Dedifferentiated amniotic fluid mesenchymal stem cell (primary cell): ENCODE data around the gene BBS9.

ENCODE experiments used
- DNase-seq: peaks from one replicate; pipeline ENCODE4 v3.0.0-alpha.2; 2016; ENCODE audit errors: extremely low spot score

BBS9 gene

GRCh38 chr7:33356336-33356735, 227.0 kb downstream of the BBS9 start:
- no peak for DNase-seq

GRCh38 chr7:33357846-33358245, 228.5 kb downstream of the BBS9 start:
- no peak for DNase-seq

- DNase-seq, result no peak
Observed at GRCh38 chr7:33369888-33370287, 240.5 kb downstream of the BBS9 start.

GRCh38 chr7:33373195-33373594, 243.8 kb downstream of the BBS9 start:
- DNase-seq, result no peak

- DNase-seq, result no peak
Observed at GRCh38 chr7:33379891-33380525, 250.6 kb downstream of the BBS9 start.

- no peak for DNase-seq
Observed at GRCh38 chr7:33388332-33388731, 259.0 kb downstream of the BBS9 start.

GRCh38 chr7:33392148-33392547, 262.8 kb downstream of the BBS9 start:
- no peak for DNase-seq

- DNase-seq, result no peak
Observed at GRCh38 chr7:33393770-33394169, 264.4 kb downstream of the BBS9 start.

GRCh38 chr7:33395340-33395739, 266.0 kb downstream of the BBS9 start:
- DNase-seq, result no peak

- DNase-seq, result no peak
Observed at GRCh38 chr7:33399528-33400213, 270.3 kb downstream of the BBS9 start.

- no peak for DNase-seq
Observed at GRCh38 chr7:33400214-33400538, 270.8 kb downstream of the BBS9 start.

GRCh38 chr7:33410266-33410665, 280.9 kb downstream of the BBS9 start:
- DNase-seq, result no peak

GRCh38 chr7:33411020-33411419, 281.7 kb downstream of the BBS9 start:
- DNase-seq, result no peak

- no peak for DNase-seq
Observed at GRCh38 chr7:33412331-33412730, 283.0 kb downstream of the BBS9 start.

- DNase-seq, result no peak
Observed at GRCh38 chr7:33418251-33418701, 288.9 kb downstream of the BBS9 start.

- DNase-seq, result no peak
Observed at GRCh38 chr7:33420311-33420940, 291.1 kb downstream of the BBS9 start.

- no peak for DNase-seq
Observed at GRCh38 chr7:33421429-33421828, 292.1 kb downstream of the BBS9 start.

- no peak for DNase-seq
Observed at GRCh38 chr7:33422141-33422540, 292.8 kb downstream of the BBS9 start.

- DNase-seq, result no peak
Observed at GRCh38 chr7:33422825-33423645, 293.7 kb downstream of the BBS9 start.

- no peak for DNase-seq
Observed at GRCh38 chr7:33423646-33424020, 294.3 kb downstream of the BBS9 start.

- DNase-seq, result no peak
Observed at GRCh38 chr7:33425395-33425794, 296.0 kb downstream of the BBS9 start.

- no peak for DNase-seq
Observed at GRCh38 chr7:33425929-33426678, 296.7 kb downstream of the BBS9 start.
